HEK293 (cell line): Measurements from ENCODE around the gene CDK4.

Experiments used
- CTCF ChIA-PET: fragments of 350-600 bp; formaldehyde crosslinking; extraction: SDS; loops from one replicate; lab custom pipeline; 2021; ENCODE audit warnings: antibody characterized with exemption; lab: Yijun Ruan, JAX
- POLR2A ChIA-PET: fragments of 300-600 bp; formaldehyde crosslinking; extraction: SDS; loops from one replicate; lab custom pipeline; 2020; ENCODE audit warnings: antibody characterized with exemption, inconsistent platforms; lab: Yijun Ruan, JAX
- H3K27ac ChIP-seq: fragments of 200-500 bp; sonication (Bioruptor generic); 2 replicates; pipeline ENCODE4 v1.5.1; 2014; ENCODE audit warnings: low read depth, low read length, control low read depth, inconsistent platforms; ENCODE audit errors: extremely low read depth
- H3K36me3 ChIP-seq, 2 experiments: fragments of 200-500 bp in 1 of 2; sonication (Bioruptor generic) in 1 of 2; 1 replicate in 1 of 2; 2 replicates in 1 of 2; pipeline ENCODE4 v1.5.1; 2014 to 2017; ENCODE audit warnings: inconsistent platforms in 2 of 2, low read length in 2 of 2; ENCODE audit not compliant: control insufficient read depth in 2 of 2, insufficient read depth in 1 of 2
- H3K4me1 ChIP-seq: fragments of 200-500 bp; sonication (Bioruptor generic); 2 replicates; pipeline ENCODE4 v1.5.1; 2014; ENCODE audit warnings: mild to moderate bottlenecking, low read length, inconsistent platforms; ENCODE audit not compliant: control insufficient read depth, insufficient read depth
- H3K4me3 ChIP-seq: 2 replicates; pipeline ENCODE4 v1.5.1; 2011; ENCODE audit warnings: low read depth, mild to moderate bottlenecking, control low read depth, low read length, moderate library complexity
- H3K9me3 ChIP-seq: fragments of 200-500 bp; sonication (Bioruptor generic); 2 replicates; pipeline ENCODE4 v1.5.1; 2014; ENCODE audit warnings: low read depth, low read length, inconsistent platforms; ENCODE audit not compliant: control insufficient read depth, insufficient read depth
- CTCF ChIP-seq: fragments of 450-650 bp; formaldehyde crosslinking; IDR thresholded peaks from 2 replicates; pipeline ENCODE4 v1.5.1; 2016; ENCODE audit warnings: missing biosample characterization, missing genetic modification characterization
- HOXA7 ChIP-seq: sonication (generic); formaldehyde crosslinking; IDR thresholded peaks from 2 replicates; pipeline ENCODE4 v1.8.1; 2022; ENCODE audit warnings: missing genetic modification reagents, borderline replicate concordance
- HOXC10 ChIP-seq: sonication (generic); formaldehyde crosslinking; IDR thresholded peaks from 2 replicates; pipeline ENCODE4 v1.8.1; 2023; ENCODE audit warnings: mild to moderate bottlenecking, missing genetic modification reagents
- KLF8 ChIP-seq: fragments of 450-650 bp; formaldehyde crosslinking; IDR thresholded peaks from 2 replicates; pipeline ENCODE4 v1.5.1; 2016; ENCODE audit warnings: missing biosample characterization, missing genetic modification characterization
- PATZ1 ChIP-seq: fragments of 450-650 bp; formaldehyde crosslinking; IDR thresholded peaks from 2 replicates; pipeline ENCODE4 v1.5.1; 2016; ENCODE audit warnings: missing biosample characterization, missing genetic modification characterization
- PRDM1 ChIP-seq: fragments of 450-650 bp; formaldehyde crosslinking; IDR thresholded peaks from 2 replicates; pipeline ENCODE4; 2016; ENCODE audit warnings: missing biosample characterization, missing genetic modification characterization
- SCRT1 ChIP-seq: fragments of 450-650 bp; formaldehyde crosslinking; IDR thresholded peaks from 2 replicates; pipeline ENCODE4 v1.5.1; 2016; ENCODE audit warnings: missing biosample characterization, missing genetic modification characterization, borderline replicate concordance
- SP3 ChIP-seq: fragments of 450-650 bp; formaldehyde crosslinking; IDR thresholded peaks from 2 replicates; pipeline ENCODE4 v1.5.1; 2016; ENCODE audit warnings: missing biosample characterization, missing genetic modification characterization
- SP7 ChIP-seq: fragments of 450-650 bp; formaldehyde crosslinking; IDR thresholded peaks from 2 replicates; pipeline ENCODE4 v1.5.1; 2016; ENCODE audit warnings: missing biosample characterization, missing genetic modification characterization
- TSHZ1 ChIP-seq: fragments of 450-650 bp; formaldehyde crosslinking; IDR thresholded peaks from 2 replicates; pipeline ENCODE4 v1.5.1; 2016; ENCODE audit warnings: missing biosample characterization, missing genetic modification characterization, borderline replicate concordance
- YY1 ChIP-seq: fragments of 450-650 bp; formaldehyde crosslinking; IDR thresholded peaks from 2 replicates; pipeline ENCODE4 v1.5.1; 2018; ENCODE audit warnings: missing biosample characterization, missing genetic modification characterization
- ZBTB10 ChIP-seq: fragments of 450-650 bp; formaldehyde crosslinking; IDR thresholded peaks from 2 replicates; pipeline ENCODE4 v1.5.1; 2016; ENCODE audit warnings: missing biosample characterization, missing genetic modification characterization
- ZNF26 ChIP-seq: fragments of 450-650 bp; formaldehyde crosslinking; IDR thresholded peaks from 2 replicates; pipeline ENCODE4 v1.5.1; 2016; ENCODE audit warnings: missing biosample characterization, missing genetic modification characterization
- ZNF366 ChIP-seq: fragments of 450-650 bp; formaldehyde crosslinking; conservative IDR thresholded peaks from 2 replicates; pipeline ENCODE4 v1.5.1; 2016; ENCODE audit warnings: missing biosample characterization, missing genetic modification characterization
- ZNF394 ChIP-seq: fragments of 450-650 bp; formaldehyde crosslinking; IDR thresholded peaks from 2 replicates; pipeline ENCODE4 v1.5.1; 2016; ENCODE audit warnings: missing biosample characterization, missing genetic modification characterization, mild to moderate bottlenecking, moderate library complexity, borderline replicate concordance
- ZNF398 ChIP-seq: fragments of 450-650 bp; formaldehyde crosslinking; IDR thresholded peaks from 2 replicates; pipeline ENCODE4 v1.5.1; 2017; ENCODE audit warnings: missing biosample characterization, missing genetic modification characterization
- ZNF549 ChIP-seq: fragments of 450-650 bp; IDR thresholded peaks from 2 replicates; pipeline ENCODE4 v1.5.1; 2018; ENCODE audit warnings: missing biosample characterization, missing genetic modification characterization, mild to moderate bottlenecking, inconsistent platforms, moderate library complexity
- ZNF610 ChIP-seq: fragments of 450-650 bp; formaldehyde crosslinking; IDR thresholded peaks from 2 replicates; pipeline ENCODE4 v1.5.1; 2016; ENCODE audit warnings: missing biosample characterization, missing genetic modification characterization, borderline replicate concordance
- ZNF623 ChIP-seq: fragments of 450-650 bp; formaldehyde crosslinking; IDR thresholded peaks from 2 replicates; pipeline ENCODE4 v1.5.1; 2016; ENCODE audit warnings: missing biosample characterization, missing genetic modification characterization
- ZSCAN4 ChIP-seq: fragments of 450-650 bp; formaldehyde crosslinking; IDR thresholded peaks from 2 replicates; pipeline ENCODE4 v1.5.1; 2017; ENCODE audit warnings: missing biosample characterization, missing genetic modification characterization

CDK4 gene

GRCh38 chr12:57756406-57757341, 4.6 kb upstream of the CDK4 start:
- no peak overlapping the region; the same call in none of the 2 replicates for H3K4me3 ChIP-seq
- no peaks in the 10 kb centered on the region for H3K9me3 ChIP-seq
- POLR2A ChIA-PET: interaction anchor here (1.4 to 2.0 kb wide), 3 partner anchors 10 to 15 kb away, joined by 4 to 8 read pairs (median 6); partner anchors contain the start of genes CYP27B1, EEF1AKMT3, METTL1 and TSPAN31
- H3K27ac ChIP-seq: no peak overlapping the region
- peaks cover 10 to 40% of the 10 kb centered on the region in 2 experiments for H3K36me3 ChIP-seq
- peaks cover 16% of the 10 kb centered on the region for H3K4me1 ChIP-seq
- CTCF ChIA-PET: interaction anchor here (0.6 to 2.4 kb wide), 12 partner anchors 10 to 151 kb away, joined by 3 to 26 read pairs (median 3); partner anchors contain the start of genes CYP27B1, EEF1AKMT3, METTL1 and TSFM
- TF ChIP-seq YY1 (tag by site-specific recombination) (peak; percentile 41; the same call in 1 of the 2 replicates), PATZ1 (tag by site-specific recombination) (peak; percentile 54; the same call in 1 of the 2 replicates), SCRT1 (tag by site-specific recombination) (no peak), ZNF623 (no peak), HOXC10 (CRISPR knock-in tag) (no peak), ZSCAN4 (tag by site-specific recombination) (no peak), KLF8 (tag by site-specific recombination) (0 out of 2 replicates have a peak, but pooled peaks have one; percentile 14), ZNF398 (tag by site-specific recombination) (no peak), PRDM1 (tag by site-specific recombination) (peak; percentile 74), CTCF (tag by site-specific recombination) (peak; percentile 80), HOXA7 (CRISPR knock-in tag) (no peak), TSHZ1 (no peak), ZNF549 (tag by site-specific recombination) (no peak), ZNF394 (0 out of 2 replicates have a peak, but pooled peaks have one; percentile 40), ZNF26 (tag by site-specific recombination) (no peak), ZNF610 (no peak), ZBTB10 (peak; percentile 62; the same call in 1 of the 2 replicates), SP3 (tag by site-specific recombination) (no peak), ZNF366 (peak; percentile 73), SP7 (tag by site-specific recombination) (no peak)
